ENCODE data around the gene PPIL6. TPM values are rescaled to one million over a fixed set of nuclear protein-coding genes. Genes with fewer than 3 reads are reported as not detected.

The PPIL6 gene
- total and polyA plus RNA-seq, 4 donors: 0.17 to 0.51 (median 0.30) TPM

- Histone ChIP-seq H3K4me3 (ENCODE audit: low read depth in 1 of 3, low read length in 3 of 3) (no peak overlapping the region), H3K36me3 (ENCODE audit: control insufficient read depth in 4 of 4, insufficient read depth in 3 of 4, low read depth in 1 of 4, low read length in 3 of 4) (peaks cover 0 to 3% (median 2%) of the 10 kb centered on the region in 4 donors), H3K9me3 (ENCODE audit: control insufficient read depth in 4 of 4, low read length in 3 of 4) (no peaks in the 10 kb centered on the region), H3K27me3 (ENCODE audit: control insufficient read depth in 4 of 4, insufficient read depth in 4 of 4, low read length in 3 of 4) (no peaks in the 10 kb centered on the region), H3K4me1 (ENCODE audit: control insufficient read depth in 4 of 4, insufficient read depth in 4 of 4, low read length in 3 of 4) (peaks cover 0 to 8% (median 4%) of the 10 kb centered on the region in 4 donors), H3K9ac (ENCODE audit: low read depth in 1 of 2, low read length in 2 of 2) (no peak overlapping the region), H3K27ac (ENCODE audit: low read depth in 1 of 2, low read length in 2 of 2) (no peak overlapping the region)
- TF ChIP-seq GABPA (IDR thresholded peaks at IDR 0.05 in 1 of 2, conservative IDR thresholded peaks at IDR 0.05 in 1 of 2) (no peak), HNF4A (conservative IDR thresholded peaks at IDR 0.05) (no peak), JUND (IDR thresholded peaks at IDR 0.05) (no peak), RAD21 (IDR thresholded peaks at IDR 0.05) (peak in 1 of 2 donors; percentile 6)
- no peak for DNase-seq (ENCODE audit: low spot score)
- WGBS: 94% methylated on average over 9 of the region's 9 CpGs
Measured at GRCh38 chr6:109445382-109445781, 5.0 kb upstream of the PPIL6 start.

- Histone ChIP-seq H3K9ac (ENCODE audit: low read depth in 1 of 2, low read length in 2 of 2) (no peak overlapping the region), H3K4me3 (ENCODE audit: low read depth in 1 of 3, low read length in 3 of 3) (no peak overlapping the region), H3K27ac (ENCODE audit: low read depth in 1 of 2, low read length in 2 of 2) (no peak overlapping the region), H3K27me3 (ENCODE audit: control insufficient read depth in 4 of 4, insufficient read depth in 4 of 4, low read length in 3 of 4) (no peaks in the 10 kb centered on the region), H3K36me3 (ENCODE audit: control insufficient read depth in 4 of 4, insufficient read depth in 3 of 4, low read depth in 1 of 4, low read length in 3 of 4) (peaks cover 0 to 3% (median 2%) of the 10 kb centered on the region in 4 donors), H3K4me1 (ENCODE audit: control insufficient read depth in 4 of 4, insufficient read depth in 4 of 4, low read length in 3 of 4) (peaks cover 2 to 12% (median 5%) of the 10 kb centered on the region in 4 donors), H3K9me3 (ENCODE audit: control insufficient read depth in 4 of 4, low read length in 3 of 4) (no peaks in the 10 kb centered on the region)
- DNase-seq (ENCODE audit: low spot score): no peak
- TF ChIP-seq HNF4A (conservative IDR thresholded peaks at IDR 0.05) (no peak), RAD21 (IDR thresholded peaks at IDR 0.05) (no peak), MAX (IDR thresholded peaks at IDR 0.05) (no peak), GABPA (IDR thresholded peaks at IDR 0.05 in 1 of 2, conservative IDR thresholded peaks at IDR 0.05 in 1 of 2) (no peak), RXRA (IDR thresholded peaks at IDR 0.05) (no peak), NR2F2 (IDR thresholded peaks at IDR 0.05) (no peak), SP1 (IDR thresholded peaks at IDR 0.05) (no peak), JUND (IDR thresholded peaks at IDR 0.05) (no peak), HNF4G (IDR thresholded peaks at IDR 0.05) (no peak)
- TF ChIP-seq, protein P1, sequence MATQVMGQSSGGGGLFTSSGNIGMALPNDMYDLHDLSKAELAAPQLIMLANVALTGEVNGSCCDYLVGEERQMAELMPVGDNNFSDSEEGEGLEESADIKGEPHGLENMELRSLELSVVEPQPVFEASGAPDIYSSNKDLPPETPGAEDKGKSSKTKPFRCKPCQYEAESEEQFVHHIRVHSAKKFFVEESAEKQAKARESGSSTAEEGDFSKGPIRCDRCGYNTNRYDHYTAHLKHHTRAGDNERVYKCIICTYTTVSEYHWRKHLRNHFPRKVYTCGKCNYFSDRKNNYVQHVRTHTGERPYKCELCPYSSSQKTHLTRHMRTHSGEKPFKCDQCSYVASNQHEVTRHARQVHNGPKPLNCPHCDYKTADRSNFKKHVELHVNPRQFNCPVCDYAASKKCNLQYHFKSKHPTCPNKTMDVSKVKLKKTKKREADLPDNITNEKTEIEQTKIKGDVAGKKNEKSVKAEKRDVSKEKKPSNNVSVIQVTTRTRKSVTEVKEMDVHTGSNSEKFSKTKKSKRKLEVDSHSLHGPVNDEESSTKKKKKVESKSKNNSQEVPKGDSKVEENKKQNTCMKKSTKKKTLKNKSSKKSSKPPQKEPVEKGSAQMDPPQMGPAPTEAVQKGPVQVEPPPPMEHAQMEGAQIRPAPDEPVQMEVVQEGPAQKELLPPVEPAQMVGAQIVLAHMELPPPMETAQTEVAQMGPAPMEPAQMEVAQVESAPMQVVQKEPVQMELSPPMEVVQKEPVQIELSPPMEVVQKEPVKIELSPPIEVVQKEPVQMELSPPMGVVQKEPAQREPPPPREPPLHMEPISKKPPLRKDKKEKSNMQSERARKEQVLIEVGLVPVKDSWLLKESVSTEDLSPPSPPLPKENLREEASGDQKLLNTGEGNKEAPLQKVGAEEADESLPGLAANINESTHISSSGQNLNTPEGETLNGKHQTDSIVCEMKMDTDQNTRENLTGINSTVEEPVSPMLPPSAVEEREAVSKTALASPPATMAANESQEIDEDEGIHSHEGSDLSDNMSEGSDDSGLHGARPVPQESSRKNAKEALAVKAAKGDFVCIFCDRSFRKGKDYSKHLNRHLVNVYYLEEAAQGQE (IDR thresholded peaks at IDR 0.05): no peak
- WGBS: 97% methylated on average over 10 of the region's 10 CpGs
Measured at GRCh38 chr6:109443425-109443950, 3.1 kb upstream of the PPIL6 start.

DNA sequence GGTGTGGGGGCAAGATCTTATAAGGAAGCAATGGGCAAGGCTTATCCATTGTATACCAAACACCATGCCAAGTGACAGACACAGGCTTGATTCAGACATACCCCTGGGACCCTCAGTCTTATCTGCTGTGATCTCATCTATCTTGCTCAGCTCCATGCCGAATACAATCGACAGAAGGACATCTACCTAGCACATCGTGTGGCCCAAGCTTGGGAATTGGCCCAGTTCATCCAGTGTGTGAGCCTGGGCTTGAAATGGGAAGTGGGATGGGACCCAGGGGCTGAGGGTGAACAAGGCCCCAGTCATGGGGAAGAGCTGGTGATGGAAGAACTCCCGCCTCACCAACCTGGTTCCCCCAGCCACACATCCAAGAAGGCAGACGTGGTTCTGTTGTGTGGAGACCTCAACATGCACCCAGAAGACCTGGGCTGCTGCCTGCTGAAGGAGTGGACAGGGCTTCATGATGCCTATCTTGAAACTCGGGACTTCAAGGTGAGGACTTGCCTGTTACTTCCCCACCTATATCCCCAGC lies 2.0 kb upstream of the PPIL6 start:
- Histone ChIP-seq H3K27ac (ENCODE audit: low read depth in 1 of 2, low read length in 2 of 2) (no peak overlapping the region), H3K4me1 (ENCODE audit: control insufficient read depth in 4 of 4, insufficient read depth in 4 of 4, low read length in 3 of 4) (peaks cover 2 to 12% (median 5%) of the 10 kb centered on the region in 4 donors), H3K4me3 (ENCODE audit: low read depth in 1 of 3, low read length in 3 of 3) (no peak overlapping the region), H3K27me3 (ENCODE audit: control insufficient read depth in 4 of 4, insufficient read depth in 4 of 4, low read length in 3 of 4) (no peaks in the 10 kb centered on the region), H3K36me3 (ENCODE audit: control insufficient read depth in 4 of 4, insufficient read depth in 3 of 4, low read depth in 1 of 4, low read length in 3 of 4) (peaks cover 0 to 3% (median 2%) of the 10 kb centered on the region in 4 donors), H3K9me3 (ENCODE audit: control insufficient read depth in 4 of 4, low read length in 3 of 4) (no peaks in the 10 kb centered on the region), H3K9ac (ENCODE audit: low read depth in 1 of 2, low read length in 2 of 2) (no peak overlapping the region)
- TF ChIP-seq RXRA (IDR thresholded peaks at IDR 0.05): no peak
- TF ChIP-seq, protein P2, sequence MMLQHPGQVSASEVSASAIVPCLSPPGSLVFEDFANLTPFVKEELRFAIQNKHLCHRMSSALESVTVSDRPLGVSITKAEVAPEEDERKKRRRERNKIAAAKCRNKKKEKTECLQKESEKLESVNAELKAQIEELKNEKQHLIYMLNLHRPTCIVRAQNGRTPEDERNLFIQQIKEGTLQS (IDR thresholded peaks at IDR 0.05): no peak
- no peak for DNase-seq (ENCODE audit: low spot score)
- 98% methylated on average over 6 of the region's 6 CpGs for WGBS
